Small intestine (tissue), 7 donors: Measurements from ENCODE around the gene POMT1. TPM values are rescaled to one million over a fixed set of nuclear protein-coding genes. Genes with fewer than 3 reads are reported as not detected.
A peak's percentile ranks its signal among the peaks of the same experiment; 100 is the strongest.

ENCODE experiments used
- DNase-seq, 2 donors: peaks; one replicate each; pipeline versions ENCODE4 v3.0.0 to v3.0.0-alpha.2; 2013
- FAIRE-seq: peaks from 2 replicates; lab custom pipeline; 2012; peaks lifted over from hg19 to GRCh38; lab: Jason Lieb, UNC
- H3K27ac ChIP-seq, 3 donors: one replicate each; pipeline ENCODE4 v1.5.1; 2013; ENCODE audit warnings: low read length in 2 of 3, mild to moderate bottlenecking in 2 of 3, control low read depth in 1 of 3, inconsistent platforms in 1 of 3, low read depth in 1 of 3, moderate library complexity in 1 of 3
- H3K27me3 ChIP-seq, 3 donors: one replicate each; pipeline ENCODE4 v1.6.1; 2013; ENCODE audit warnings: low read length in 3 of 3, inconsistent platforms in 1 of 3; ENCODE audit not compliant: control insufficient read depth in 3 of 3, insufficient read depth in 3 of 3
- H3K36me3 ChIP-seq, 3 donors: one replicate each; pipeline ENCODE4 v1.6.1; 2013; ENCODE audit warnings: low read length in 3 of 3, inconsistent platforms in 1 of 3, low read depth in 1 of 3, mild to moderate bottlenecking in 1 of 3, moderate library complexity in 1 of 3; ENCODE audit not compliant: control insufficient read depth in 3 of 3, insufficient read depth in 2 of 3
- H3K4me1 ChIP-seq, 3 donors: one replicate each; pipeline ENCODE4 v1.6.1; 2013; ENCODE audit warnings: low read length in 2 of 3, inconsistent platforms in 1 of 3, low read depth in 1 of 3, mild to moderate bottlenecking in 1 of 3, moderate library complexity in 1 of 3; ENCODE audit not compliant: control insufficient read depth in 3 of 3, insufficient read depth in 2 of 3
- H3K4me3 ChIP-seq, 3 donors: one replicate each; pipeline ENCODE4 v1.5.1; 2013; ENCODE audit warnings: low read length in 3 of 3, control low read depth in 1 of 3, inconsistent platforms in 1 of 3, low read depth in 1 of 3, mild to moderate bottlenecking in 1 of 3, moderate library complexity in 1 of 3
- H3K9me3 ChIP-seq, 2 donors: one replicate each; pipeline ENCODE4 v1.6.1; 2013; ENCODE audit warnings: low read depth in 1 of 2, low read length in 1 of 2; ENCODE audit not compliant: control insufficient read depth in 2 of 2, insufficient read depth in 1 of 2
- WGBS, 3 donors: extraction: QIAGEN DNeasy Blood & Tissue Kit; methylation state at CpG; one replicate each; pipeline ENCODE4 v1.1.7; 2013; 5-methylcytosine and 5-hydroxymethylcytosine counted together
- polyA plus RNA-seq, 4 donors: library from polyadenylated mRNA; stranded (reverse) in 3 of 4; unstranded in 1 of 4; fragments of 200-250 nt in 3 of 4; fragments of 120-200 nt in 1 of 4; gene quantifications; one replicate each; pipeline versions ENCODE4 v1.2.1 to v1.2.3, GENCODE V29; 2013
- donor health status: healthy with polysubstance abuse.
- donor health status: control.
- donor health status: control.
- donor health status: Bipolar disorder and iron deficiency.
- donor health status: healthy.

POMT1 gene
- polyA plus RNA-seq, 4 donors = 15.0 to 53.2 (median 35.5) TPM

GRCh38 chr9:131496844-131497405 is 5.8 kb upstream of the POMT1 start:
- H3K27ac ChIP-seq = peak overlapping the region in 2 of 3 donors; percentile 41 to 80
- FAIRE-seq (no peak), DNase-seq (peak; percentile 75 to 85)

GRCh38 chr9:131499254-131499767 is 3.4 kb upstream of the POMT1 start:
- Histone ChIP-seq H3K4me3 (no peak overlapping the region), H3K9me3 (no peaks in the 10 kb centered on the region), H3K36me3 (peaks cover 10 to 59% (median 21%) of the 10 kb centered on the region in 3 donors), H3K27ac (no peak overlapping the region), H3K4me1 (peaks cover 0 to 24% (median 9%) of the 10 kb centered on the region in 3 donors), H3K27me3 (no peaks in the 10 kb centered on the region)
- no peak for DNase-seq
- no peak for FAIRE-seq
- WGBS, 3 donors = 81 to 93% (median 88%) methylated on average over 7 of the region's 7 CpGs

More at GRCh38 chr9:131496844-131497405, 5.8 kb upstream of the POMT1 start:
- WGBS, 3 donors = 27 to 62% (median 55%) methylated on average over 10 of the region's 10 CpGs
- Histone ChIP-seq H3K9me3 (no peaks in the 10 kb centered on the region), H3K4me3 (no peak overlapping the region), H3K27me3 (no peaks in the 10 kb centered on the region), H3K36me3 (peaks cover 18 to 83% (median 42%) of the 10 kb centered on the region in 3 donors), H3K4me1 (peaks cover 0 to 17% (median 7%) of the 10 kb centered on the region in 3 donors)

DNA sequence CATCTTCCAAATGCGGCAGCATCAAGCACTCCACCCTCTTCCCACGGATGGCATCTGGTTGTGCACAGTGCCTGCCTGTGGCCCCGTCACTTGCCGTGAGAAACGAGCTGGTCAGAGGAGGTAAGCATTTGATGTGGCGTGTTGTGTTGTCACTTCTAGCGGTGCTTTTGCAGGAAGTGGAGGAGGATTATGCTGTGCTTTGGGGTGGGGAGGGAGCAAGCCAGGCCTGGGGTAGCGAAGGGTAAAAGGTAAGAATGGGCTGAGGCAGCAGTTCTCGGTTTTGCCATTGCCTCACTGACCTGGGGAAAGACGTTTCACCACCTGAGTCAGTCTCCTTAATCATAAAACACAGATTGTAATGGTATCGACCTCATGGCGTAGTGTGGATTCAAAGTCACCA is 2.3 kb upstream of the POMT1 start:
- DNase-seq = peak in 1 of 2 donors; percentile 11
- no peak overlapping the region for H3K4me3 ChIP-seq
- peaks cover 8 to 49% (median 13%) of the 10 kb centered on the region in 3 donors for H3K36me3 ChIP-seq
- peak overlapping the region in 1 of 3 donors; percentile 56 for H3K27ac ChIP-seq
- WGBS, 3 donors = 53 to 71% (median 68%) methylated on average over 12 of the region's 12 CpGs
- no peaks in the 10 kb centered on the region for H3K9me3 ChIP-seq
- FAIRE-seq = no peak
- peaks cover 0 to 26% (median 9%) of the 10 kb centered on the region in 3 donors for H3K4me1 ChIP-seq
- no peaks in the 10 kb centered on the region for H3K27me3 ChIP-seq

GRCh38 chr9:131500939-131501541 is 1.7 kb upstream of the POMT1 start:
- H3K27ac ChIP-seq = peak overlapping the region in 2 of 3 donors; percentile 13 to 56
- peak; percentile 36 to 42 for DNase-seq
- H3K4me1 ChIP-seq = peaks cover 0 to 23% (median 9%) of the 10 kb centered on the region in 3 donors
- FAIRE-seq = no peak
- 24 to 48% (median 24%) methylated on average over 5 of the region's 5 CpGs for WGBS, 3 donors
- H3K4me3 ChIP-seq = no peak overlapping the region
- H3K27me3 ChIP-seq = no peaks in the 10 kb centered on the region
- no peaks in the 10 kb centered on the region for H3K9me3 ChIP-seq
- H3K36me3 ChIP-seq = peaks cover 3 to 42% (median 9%) of the 10 kb centered on the region in 3 donors

- WGBS, 3 donors = 5 to 20% (median 9%) methylated on average over 30 to 32 of the region's 32 CpGs
- no peak for FAIRE-seq
- H3K4me1 ChIP-seq = peaks cover 0 to 14% (median 9%) of the 10 kb centered on the region in 3 donors
- H3K27ac ChIP-seq = no peak overlapping the region
- no peaks in the 10 kb centered on the region for H3K9me3 ChIP-seq
- no peaks in the 10 kb centered on the region for H3K27me3 ChIP-seq
- H3K4me3 ChIP-seq = peak overlapping the region; percentile 72 to 82 (median 81)
- peak; percentile 43 to 48 for DNase-seq
- peaks cover 0 to 24% (median 3%) of the 10 kb centered on the region in 3 donors for H3K36me3 ChIP-seq
These were observed 1.1 kb downstream of the POMT1 start for GRCh38 chr9:131503626-131504465.

DNA sequence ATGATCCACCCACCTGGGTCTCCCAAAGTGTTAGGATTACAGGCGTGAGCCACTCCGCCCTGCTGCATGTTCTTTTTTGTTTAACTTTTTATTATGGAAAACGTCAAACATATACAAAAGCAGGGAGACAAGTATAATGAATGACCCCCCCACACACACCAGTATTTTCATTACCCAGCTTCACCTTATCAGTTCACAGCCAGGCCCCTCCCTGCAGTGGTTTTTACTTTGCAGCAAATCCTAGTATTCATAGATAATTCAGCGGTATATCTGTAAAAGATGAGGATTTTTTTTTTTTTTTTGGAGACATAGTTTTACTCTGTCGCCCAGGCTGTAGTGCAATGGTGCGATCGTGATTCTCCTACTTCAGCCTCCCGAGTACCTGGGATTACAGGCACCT is 2.3 kb downstream of the POMT1 start:
- FAIRE-seq (no peak), DNase-seq (no peak)
- Histone ChIP-seq H3K4me3 (no peak overlapping the region), H3K36me3 (peaks cover 0 to 26% (median 1%) of the 10 kb centered on the region in 3 donors), H3K27me3 (no peaks in the 10 kb centered on the region), H3K9me3 (no peaks in the 10 kb centered on the region), H3K4me1 (peaks cover 0 to 14% (median 9%) of the 10 kb centered on the region in 3 donors), H3K27ac (no peak overlapping the region)
- 89 to 91% (median 91%) methylated on average over 8 of the region's 8 CpGs for WGBS, 3 donors

DNA sequence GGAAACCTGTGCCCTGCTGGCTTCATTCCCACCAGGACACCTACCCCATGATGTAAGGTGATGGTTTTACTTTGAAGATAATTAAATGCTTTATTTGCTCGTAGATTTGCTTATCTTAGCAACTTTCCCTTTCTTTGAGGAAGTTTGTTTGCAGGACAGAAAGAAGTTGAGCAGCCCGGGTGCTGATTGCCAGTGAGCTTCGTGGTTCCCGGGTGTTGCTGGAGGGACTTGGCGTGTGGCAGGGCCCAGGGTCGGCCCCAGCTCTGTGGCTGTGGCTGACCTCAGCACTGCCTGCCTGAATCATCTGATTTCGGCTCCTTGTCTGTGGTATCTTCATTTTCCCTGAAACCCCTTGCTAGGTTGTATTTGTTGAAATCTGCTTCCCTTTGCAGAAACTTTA is 8.7 kb downstream of the POMT1 start:
- Histone ChIP-seq H3K27me3 (no peaks in the 10 kb centered on the region), H3K4me1 (no peaks in the 10 kb centered on the region), H3K36me3 (peaks cover 0 to 79% (median 9%) of the 10 kb centered on the region in 3 donors), H3K27ac (no peak overlapping the region), H3K4me3 (no peak overlapping the region), H3K9me3 (peaks cover 0 to 4% of the 10 kb centered on the region in 2 donors)
- FAIRE-seq (no peak), DNase-seq (no peak)
- 57 to 70% (median 58%) methylated on average over 7 of the region's 7 CpGs for WGBS, 3 donors

DNA sequence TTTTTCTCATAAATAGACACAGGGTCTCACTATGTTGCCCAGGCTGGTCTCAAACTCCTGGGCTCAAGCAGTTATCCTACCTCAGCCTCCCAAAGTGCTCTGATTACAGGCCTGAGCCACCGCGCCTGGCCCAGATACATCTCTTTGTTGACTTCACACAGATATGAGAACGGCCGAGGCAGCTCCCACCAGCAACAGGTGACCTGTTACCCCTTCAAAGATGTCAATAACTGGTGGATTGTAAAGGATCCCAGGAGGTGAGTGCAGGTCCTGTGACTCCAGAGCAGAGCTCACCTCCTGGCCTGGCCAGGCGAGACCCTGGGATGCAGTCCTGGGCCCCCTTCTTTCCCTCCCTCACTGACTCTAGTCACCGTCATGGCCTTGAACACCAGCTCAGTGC is 9.2 kb downstream of the POMT1 start:
- no peak overlapping the region for H3K4me3 ChIP-seq
- H3K27me3 ChIP-seq = no peaks in the 10 kb centered on the region
- WGBS, 3 donors = 97 to 98% (median 97%) methylated on average over 6 of the region's 6 CpGs
- peaks cover 0 to 6% of the 10 kb centered on the region in 2 donors for H3K9me3 ChIP-seq
- H3K27ac ChIP-seq = no peak overlapping the region
- FAIRE-seq = no peak
- no peaks in the 10 kb centered on the region for H3K4me1 ChIP-seq
- peaks cover 0 to 84% (median 13%) of the 10 kb centered on the region in 3 donors for H3K36me3 ChIP-seq
- DNase-seq = no peak
